ENCODE measurements around the gene SRI. TPM values are rescaled to one million over a fixed set of nuclear protein-coding genes. Genes with fewer than 3 reads are reported as not detected.

The SRI gene
- 101 to 137 TPM (median 126 TPM) in 5 replicates for total RNA-seq (2022; extraction: Qiagen RNA extraction)

GRCh38 chr7:88219781-88220747, at the start of gene SRI:
Gene SRI, minus strand, starts transcription at chr7:88220038. Its CDS starts 12 bp downstream, at chr7:88220026.

Other genes starting within 250 kb of the SRI start
- 0.01 to 0.02 TPM (median 0.02 TPM) in 4 of 5 replicates, not detected in the other for gene STEAP4, start 86.9 kb upstream of the SRI start, total RNA-seq (2022; extraction: Qiagen RNA extraction)

Measured in A549 treated with AZD2906 at 1 μM for 4 hours (cell line).